ENCODE measurements around the gene MAPKAP1.

The MAPKAP1 gene

GRCh38 chr9:125472562-125472925, 234.5 kb downstream of the MAPKAP1 start:
- no peak for TF ChIP-seq CTCF (IDR thresholded peaks at IDR 0.05; ENCODE audit: low read depth, low read length)
- DNase-seq (ENCODE audit: low read depth in 2 of 2) = no peak
- no peak overlapping the region for H3K4me3 ChIP-seq (replicated peaks in 1 of 2; ENCODE audit: low read depth in 2 of 2, low read length in 2 of 2)

- H3K4me3 ChIP-seq (replicated peaks in 1 of 2; ENCODE audit: low read depth in 2 of 2, low read length in 2 of 2) = no peak overlapping the region
- no peak for TF ChIP-seq CTCF (IDR thresholded peaks at IDR 0.05; ENCODE audit: low read depth, low read length)
- DNase-seq (ENCODE audit: low read depth in 2 of 2) = no peak
Observed at GRCh38 chr9:125470767-125471580, 236.0 kb downstream of the MAPKAP1 start.

GRCh38 chr9:125470189-125470588, 236.8 kb downstream of the MAPKAP1 start:
- DNase-seq (ENCODE audit: low read depth in 2 of 2) = no peak
- no peak overlapping the region for H3K4me3 ChIP-seq (replicated peaks in 1 of 2; ENCODE audit: low read depth in 2 of 2, low read length in 2 of 2)
- TF ChIP-seq CTCF (IDR thresholded peaks at IDR 0.05; ENCODE audit: low read depth, low read length) = no peak

GRCh38 chr9:125468646-125469045, 238.4 kb downstream of the MAPKAP1 start:
- no peak for TF ChIP-seq CTCF (IDR thresholded peaks at IDR 0.05; ENCODE audit: low read depth, low read length)
- DNase-seq (ENCODE audit: low read depth in 2 of 2) = no peak
- no peak overlapping the region for H3K4me3 ChIP-seq (replicated peaks in 1 of 2; ENCODE audit: low read depth in 2 of 2, low read length in 2 of 2)

- DNase-seq (ENCODE audit: low read depth in 2 of 2) = peak; percentile 17 to 34
- no peak for TF ChIP-seq CTCF (IDR thresholded peaks at IDR 0.05; ENCODE audit: low read depth, low read length)
- H3K4me3 ChIP-seq (replicated peaks in 1 of 2; ENCODE audit: low read depth in 2 of 2, low read length in 2 of 2) = no peak overlapping the region
Observed at GRCh38 chr9:125467116-125467740, 239.8 kb downstream of the MAPKAP1 start.

- TF ChIP-seq CTCF (IDR thresholded peaks at IDR 0.05; ENCODE audit: low read depth, low read length) = no peak
- no peak overlapping the region for H3K4me3 ChIP-seq (replicated peaks in 1 of 2; ENCODE audit: low read depth in 2 of 2, low read length in 2 of 2)
- DNase-seq (ENCODE audit: low read depth in 2 of 2) = no peak
Observed at GRCh38 chr9:125466411-125466810, 240.6 kb downstream of the MAPKAP1 start.
